Fibroblast of upper back skin (primary cell): ENCODE data around the gene KIF25.

Experiments used
- DNase-seq: peaks from one replicate; pipeline ENCODE4 v3.0.0-alpha.2; 2013

The KIF25 gene, protein sequence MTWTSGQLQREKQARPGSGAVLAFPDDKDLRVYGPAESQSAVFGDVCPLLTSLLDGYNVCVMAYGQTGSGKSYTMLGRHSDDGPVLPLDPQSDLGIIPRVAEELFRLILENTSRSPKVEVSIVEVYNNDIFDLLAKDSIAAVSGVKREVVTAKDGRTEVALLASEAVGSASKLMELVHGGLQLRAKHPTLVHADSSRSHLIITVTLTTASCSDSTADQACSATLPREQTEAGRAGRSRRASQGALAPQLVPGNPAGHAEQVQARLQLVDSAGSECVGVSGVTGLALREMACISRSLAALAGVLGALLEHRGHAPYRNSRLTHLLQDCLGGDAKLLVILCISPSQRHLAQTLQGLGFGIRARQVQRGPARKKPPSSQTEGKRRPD

GRCh38 chr6:167997642-167998041 lies at the start of gene KIF25:
Gene KIF25 (plus strand): TSS chr6:167997671. CDS start chr6:168029586, 31,915 bp downstream.
- no peak for DNase-seq

DNA sequence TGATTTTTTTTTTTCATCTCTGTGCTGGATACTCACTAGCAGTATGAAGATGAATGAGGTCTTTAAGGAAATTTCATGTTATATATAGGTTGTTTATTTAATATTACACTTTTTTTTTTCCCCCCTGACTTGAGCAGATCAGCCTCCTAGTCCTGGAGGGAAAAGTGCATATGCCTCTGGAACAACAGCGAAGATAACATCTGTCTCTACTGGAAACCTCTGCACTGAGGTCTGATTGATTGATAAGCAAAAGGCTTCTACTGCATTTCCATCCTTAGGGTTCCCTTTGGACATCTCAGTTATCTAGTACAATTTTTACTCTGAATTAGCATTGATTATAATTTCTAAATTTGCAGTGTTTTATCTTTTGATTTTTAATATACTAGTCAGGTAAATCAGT lies 49.8 kb upstream of the KIF25 start:
- no peak for DNase-seq

DNA sequence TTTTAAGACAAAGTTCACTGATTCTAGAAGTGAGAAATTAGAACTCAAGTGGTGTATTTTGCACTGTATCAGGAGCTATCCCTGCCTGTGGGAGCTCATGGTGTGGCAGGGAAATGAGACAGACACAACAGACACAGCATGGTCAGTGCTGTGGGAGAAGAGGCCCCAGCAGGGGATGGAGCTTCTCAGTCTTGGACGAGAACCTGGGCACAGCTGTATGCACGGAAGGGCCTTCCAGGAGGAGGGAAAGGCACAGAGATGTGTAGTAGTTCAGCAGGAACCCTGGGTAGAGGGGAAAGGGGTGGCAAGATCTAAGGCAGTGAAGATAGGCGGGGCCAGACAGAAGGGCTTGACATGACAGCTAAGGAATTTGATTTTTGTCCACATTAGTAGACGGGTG lies 48.8 kb upstream of the KIF25 start:
- DNase-seq: no peak

- DNase-seq: peak; percentile 37
These were observed 48.3 kb upstream of the KIF25 start for GRCh38 chr6:167949121-167949684.

GRCh38 chr6:167951781-167952511 lies 45.5 kb upstream of the KIF25 start:
- no peak for DNase-seq

- DNase-seq: no peak
These were observed 45.0 kb upstream of the KIF25 start for GRCh38 chr6:167952512-167952859.

DNA sequence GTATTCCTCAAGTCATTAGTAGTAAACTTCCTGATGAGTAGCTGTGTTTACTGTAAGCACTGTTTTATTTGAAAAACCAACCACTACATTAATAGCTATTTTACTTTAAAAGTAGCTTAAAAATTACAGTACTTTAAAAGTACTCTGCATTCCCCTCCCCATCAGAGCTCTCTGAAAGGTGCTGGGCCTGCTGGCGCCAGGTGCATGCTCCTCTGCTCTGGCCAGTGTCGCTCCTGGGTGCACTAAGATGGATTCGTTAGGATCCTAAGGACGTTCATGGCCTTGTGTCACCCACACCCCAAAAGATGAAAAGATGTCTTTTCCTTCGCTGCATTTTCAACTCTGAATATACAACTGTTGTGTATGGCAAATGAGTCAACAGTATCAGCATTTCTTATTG lies 43.9 kb upstream of the KIF25 start:
- no peak for DNase-seq

DNA sequence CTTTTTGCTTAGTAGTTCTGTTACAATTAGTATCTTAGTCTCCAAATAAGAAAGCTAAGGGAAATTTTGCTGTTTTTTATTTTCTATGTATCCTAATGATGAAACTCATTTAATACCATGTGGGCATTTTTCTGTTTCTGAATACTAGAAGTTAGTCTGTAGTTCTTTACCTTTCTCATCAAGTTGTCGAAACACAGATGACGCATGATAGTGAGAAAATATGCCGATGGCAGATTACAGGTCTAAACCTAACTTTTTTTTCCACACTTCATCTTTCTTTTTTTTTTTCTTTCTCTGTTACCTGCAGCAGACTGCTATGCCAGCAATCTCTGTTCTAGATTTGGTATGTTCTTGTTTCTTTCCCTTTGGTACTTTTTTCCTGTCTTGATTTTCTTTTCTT lies 43.3 kb upstream of the KIF25 start:
- DNase-seq: no peak

DNA sequence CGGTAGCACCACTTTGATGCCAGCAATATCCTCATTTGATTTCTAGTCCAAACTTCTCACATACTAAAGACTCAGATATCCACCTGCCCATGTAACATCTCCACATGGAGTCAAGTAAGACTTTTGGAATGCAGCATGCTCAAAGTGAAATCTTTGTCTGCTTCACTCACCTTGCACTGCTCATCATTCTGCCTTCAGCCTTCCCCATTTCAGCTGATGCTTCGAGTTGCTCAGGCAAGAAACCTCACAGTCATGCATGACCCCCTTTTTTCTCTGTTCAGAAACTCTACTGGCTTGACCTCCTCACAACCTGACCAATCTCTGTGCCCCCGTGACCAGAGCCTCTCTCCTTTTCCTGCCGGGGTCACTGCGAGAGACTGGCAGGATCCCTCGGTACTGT lies 41.0 kb upstream of the KIF25 start:
- DNase-seq: no peak

DNA sequence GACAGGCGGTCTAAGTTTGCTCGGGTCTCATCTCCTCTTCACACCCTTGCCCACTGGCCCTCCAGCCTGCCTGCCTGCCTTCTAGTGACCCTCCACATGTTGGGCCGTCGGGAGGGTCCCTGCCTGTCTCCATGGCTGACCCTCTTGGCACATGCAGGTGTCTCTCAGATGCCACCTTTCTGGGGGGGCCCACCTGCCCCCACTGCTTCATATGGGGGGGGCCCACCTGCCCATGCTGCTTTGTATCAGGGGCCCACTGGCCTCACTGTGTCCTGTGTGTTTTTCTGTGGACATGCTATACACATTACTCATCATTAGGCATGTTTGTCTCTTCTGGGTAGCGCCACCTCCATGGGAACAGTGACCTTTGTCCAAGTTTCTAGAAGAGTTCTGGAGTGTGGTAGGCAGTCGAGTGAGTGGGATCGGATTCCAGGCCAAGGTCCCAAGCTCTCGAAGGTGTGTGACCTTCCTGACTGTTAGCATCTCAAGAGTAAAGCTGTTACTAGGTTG lies 40.4 kb upstream of the KIF25 start:
- no peak for DNase-seq

- DNase-seq: no peak
These were observed 39.8 kb upstream of the KIF25 start for GRCh38 chr6:167957626-167958025.

DNA sequence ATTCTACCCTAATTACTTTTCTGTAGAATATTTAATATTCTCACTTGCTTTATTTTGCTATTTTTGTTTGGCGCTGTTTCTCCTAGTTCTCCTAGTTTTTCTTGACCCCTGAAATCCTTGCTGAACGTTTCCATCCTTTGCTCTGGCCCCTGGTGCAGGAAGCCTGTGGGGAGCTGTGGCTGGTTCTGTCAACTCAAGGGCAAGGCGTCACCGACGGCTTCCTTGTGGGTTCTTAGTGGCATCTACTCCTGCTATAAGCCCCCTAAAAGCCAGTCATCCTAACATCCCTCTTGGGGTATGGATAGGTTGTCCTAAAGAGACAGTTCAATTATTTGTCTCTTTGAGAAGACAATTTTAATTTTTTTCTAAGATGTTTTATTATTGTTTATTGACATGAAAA lies 36.9 kb upstream of the KIF25 start:
- DNase-seq: no peak

GRCh38 chr6:167962711-167963110 lies 34.8 kb upstream of the KIF25 start:
- DNase-seq: no peak

- no peak for DNase-seq
These were observed 33.8 kb upstream of the KIF25 start for GRCh38 chr6:167963589-167964057.

DNA sequence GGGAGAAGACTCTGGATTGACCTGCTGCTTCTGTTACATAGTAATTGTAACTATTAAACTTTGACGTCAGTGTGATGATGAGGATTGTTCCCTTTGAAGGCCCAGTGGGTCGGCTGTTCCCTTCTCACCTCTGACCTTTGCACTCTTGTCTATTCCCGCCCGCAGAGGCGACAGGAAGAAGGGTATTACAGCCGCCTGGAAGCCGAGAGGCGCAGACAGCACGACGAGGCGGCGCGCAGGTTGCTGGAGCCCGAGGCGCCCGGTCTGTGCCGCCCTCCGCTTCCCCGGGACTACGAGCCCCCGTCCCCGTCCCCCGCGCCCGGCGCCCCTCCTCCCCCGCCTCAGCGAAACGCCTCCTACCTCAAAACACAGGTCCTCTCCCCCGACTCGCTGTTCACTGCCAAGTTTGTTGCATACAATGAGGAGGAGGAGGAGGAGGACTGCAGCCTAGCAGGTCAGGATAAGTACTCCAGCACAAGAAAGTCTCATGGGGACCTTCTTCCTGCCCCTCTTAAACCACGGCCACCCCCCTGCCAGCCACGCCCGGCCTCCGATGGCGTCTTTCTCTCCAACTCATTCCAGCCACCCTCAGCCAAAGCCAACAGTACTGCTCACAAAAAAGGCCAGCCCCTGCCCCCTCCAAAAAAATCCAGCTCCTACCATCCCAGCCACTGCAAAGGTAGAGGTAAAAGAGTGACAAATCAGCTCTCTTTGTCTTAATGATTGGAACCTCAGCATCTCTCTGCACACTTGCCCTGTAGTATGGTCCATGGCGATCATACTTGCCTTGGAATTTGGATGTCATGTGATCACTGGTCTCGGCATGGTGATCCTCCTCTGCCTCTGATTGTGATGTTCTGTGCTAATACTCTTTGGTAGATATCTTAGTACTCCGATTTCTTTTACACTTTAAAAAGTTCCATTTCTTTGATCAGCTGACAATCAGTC lies 31.6 kb upstream of the KIF25 start:
- no peak for DNase-seq

DNA sequence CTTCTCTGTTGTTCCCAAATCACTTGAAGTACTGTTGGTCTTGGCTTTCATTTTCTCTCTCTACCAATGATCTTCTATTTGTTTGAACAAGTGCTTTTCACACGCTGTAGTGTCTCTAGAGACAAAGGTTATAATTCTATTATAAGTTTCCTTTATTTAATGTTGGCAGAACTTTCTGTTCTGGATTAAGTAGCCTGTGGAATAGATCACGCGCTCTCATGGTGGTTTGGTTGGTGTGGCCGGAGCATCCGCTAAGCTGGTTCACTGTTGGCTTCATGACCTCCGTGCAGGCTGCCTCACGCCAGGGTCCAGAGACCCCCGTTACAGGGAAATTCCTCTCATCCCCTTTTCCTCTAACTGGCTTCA lies 30.9 kb upstream of the KIF25 start:
- DNase-seq: no peak

GRCh38 chr6:167968091-167968490 lies 29.4 kb upstream of the KIF25 start:
- no peak for DNase-seq

DNA sequence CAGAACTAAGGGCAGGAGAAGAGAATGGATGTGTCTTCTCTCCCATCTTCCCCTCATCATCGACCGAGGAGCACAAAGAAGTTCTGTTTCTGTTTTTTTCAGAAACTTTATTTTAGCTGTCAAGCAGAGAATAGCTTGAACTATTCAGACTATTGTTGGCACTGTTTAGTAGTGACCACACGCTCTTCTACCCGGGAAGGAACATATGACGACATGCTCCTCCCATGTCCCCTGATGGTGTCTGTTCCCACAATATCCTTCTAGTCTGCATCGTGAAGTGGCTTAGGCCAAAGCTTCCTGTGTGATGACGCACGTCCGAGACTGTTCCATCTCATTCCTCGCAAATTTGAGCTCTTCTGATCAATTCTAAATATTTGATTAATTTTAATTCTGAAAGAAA lies 27.2 kb upstream of the KIF25 start:
- no peak for DNase-seq

GRCh38 chr6:167972193-167972592 lies 25.3 kb upstream of the KIF25 start:
- no peak for DNase-seq

GRCh38 chr6:167973148-167973885 lies 24.2 kb upstream of the KIF25 start:
- no peak for DNase-seq

DNA sequence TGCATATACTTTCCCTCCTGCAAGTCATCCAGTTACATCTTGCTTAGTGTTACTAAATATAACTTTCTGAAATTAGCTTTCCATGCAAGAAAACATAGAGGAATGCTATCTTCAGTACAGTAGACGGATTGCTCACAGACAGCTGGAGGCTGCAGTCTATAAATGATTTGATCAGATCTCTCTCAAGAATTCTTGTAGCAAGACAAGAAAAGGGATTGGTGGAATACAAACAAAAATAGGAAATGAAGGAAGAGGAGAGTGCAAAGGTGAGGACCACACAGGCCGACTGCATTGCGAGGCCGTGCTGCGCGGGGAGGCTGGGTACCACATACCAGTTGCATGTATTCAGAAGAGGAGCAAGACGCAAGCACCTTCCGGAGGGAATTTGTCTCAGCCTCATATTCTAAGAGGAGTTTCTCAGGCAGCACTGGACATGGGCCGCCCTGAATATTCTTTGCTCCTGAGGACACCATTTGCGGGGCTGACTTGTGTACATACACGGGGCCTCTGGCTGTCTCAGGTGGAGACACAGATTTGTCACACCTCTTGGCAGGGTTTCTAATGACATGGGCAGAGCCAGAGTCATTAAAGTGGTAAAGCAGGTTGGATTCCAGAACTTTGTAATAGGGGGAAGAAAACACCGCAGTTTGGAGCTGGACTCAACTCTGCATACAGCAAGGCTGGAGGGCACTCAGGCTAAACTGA lies 22.7 kb upstream of the KIF25 start:
- peak; percentile 34 for DNase-seq
